K562 (cell line): ENCODE measurements around the gene ECSIT. TPM values are rescaled to one million over a fixed set of nuclear protein-coding genes. Genes with fewer than 3 reads are reported as not detected.

Source experiments
- CREM ChIP-seq: IDR thresholded peaks from 2 replicates; pipeline ENCODE4 v1.6.1; 2014; ENCODE audit warnings: antibody characterized with exemption, low read depth
- DDX20 ChIP-seq: fragments of 450-650 bp; IDR thresholded peaks from 2 replicates; pipeline ENCODE4 v1.6.1; 2016; ENCODE audit warnings: missing genetic modification characterization, low read depth, mild to moderate bottlenecking, missing compliant biosample characterization, moderate library complexity
- DMBX1 ChIP-seq: fragments of 250-450 bp; sonication (Bioruptor Pico); IDR thresholded peaks from 2 replicates; pipeline ENCODE4 v1.8.0; 2022; ENCODE audit warnings: inconsistent platforms, mild to moderate bottlenecking, moderate library complexity, borderline replicate concordance
- EWSR1 ChIP-seq: fragments of 450-650 bp; IDR thresholded peaks from 2 replicates; pipeline ENCODE4 v1.6.1; 2018; ENCODE audit warnings: borderline replicate concordance, mild to moderate bottlenecking, low read depth, moderate library complexity; ENCODE audit not compliant: partially characterized antibody
- GTF2A2 ChIP-seq: IDR thresholded peaks from 2 replicates; pipeline ENCODE4 v1.6.1; 2016; ENCODE audit warnings: mild to moderate bottlenecking, missing genetic modification characterization, missing compliant biosample characterization
- KAT8 ChIP-seq: fragments of 450-650 bp; IDR thresholded peaks from 2 replicates; pipeline ENCODE4 v1.6.1; 2016; ENCODE audit warnings: low read depth, mild to moderate bottlenecking
- NFE2 ChIP-seq: IDR thresholded peaks from 2 replicates; pipeline ENCODE4 v1.6.1; 2014; ENCODE audit warnings: antibody characterized with exemption, low read depth
- PHB2 ChIP-seq: fragments of 450-650 bp; IDR thresholded peaks from 2 replicates; pipeline ENCODE4 v1.6.1; 2017; ENCODE audit warnings: low read depth
- RBFOX2 ChIP-seq: fragments of 200-400 bp; formaldehyde crosslinking; IDR thresholded peaks from 2 replicates; pipeline ENCODE4 v1.6.1; 2017; ENCODE audit warnings: low read depth, mild to moderate bottlenecking, low read length, moderate library complexity
- RBM15 ChIP-seq: fragments of 200-400 bp; formaldehyde crosslinking; IDR thresholded peaks from 2 replicates; pipeline ENCODE4 v1.6.1; 2018; ENCODE audit warnings: mild to moderate bottlenecking, low read length, moderate library complexity; ENCODE audit not compliant: insufficient read depth
- SMAD2 ChIP-seq: fragments of 150-350 bp; IDR thresholded peaks from 2 replicates; pipeline ENCODE4 v1.6.1; 2014; ENCODE audit warnings: low read depth, mild to moderate bottlenecking, low read length
- SRSF7 ChIP-seq: fragments of 200-400 bp; formaldehyde crosslinking; optimal IDR thresholded peaks from 2 replicates; pipeline ENCODE3; 2017; ENCODE audit warnings: mild to moderate bottlenecking, low read depth, low read length
- STAT5B ChIP-seq: fragments of 250-450 bp; sonication (Bioruptor Pico); IDR thresholded peaks from 2 replicates; pipeline ENCODE4 v1.8.0; 2021; ENCODE audit warnings: mild to moderate bottlenecking, inconsistent platforms
- TFAP4 ChIP-seq: sonication (generic); formaldehyde crosslinking; IDR thresholded peaks from 2 replicates; pipeline ENCODE4 v1.8.0; 2022; ENCODE audit warnings: missing genetic modification reagents, mild to moderate bottlenecking, moderate library complexity, borderline replicate concordance
- THAP12 ChIP-seq: fragments of 250-450 bp; sonication (Bioruptor Pico); IDR thresholded peaks from 2 replicates; pipeline ENCODE4 v1.9.0; 2021; ENCODE audit warnings: mild to moderate bottlenecking, inconsistent platforms
- U2AF2 ChIP-seq: fragments of 200-400 bp; formaldehyde crosslinking; optimal IDR thresholded peaks from 2 replicates; pipeline ENCODE3; 2017; ENCODE audit warnings: low read depth, mild to moderate bottlenecking, low read length
- VEZF1 ChIP-seq: fragments of 200-800 bp; sonication (Bioruptor generic); IDR thresholded peaks from 2 replicates; pipeline ENCODE4 v1.6.1; 2017; ENCODE audit warnings: missing genetic modification characterization, missing compliant biosample characterization
- XRCC5 ChIP-seq: fragments of 200-400 bp; formaldehyde crosslinking; IDR thresholded peaks from 2 replicates; pipeline ENCODE4 v1.6.1; 2017; ENCODE audit warnings: low read depth, mild to moderate bottlenecking, low read length
- ZNF347 ChIP-seq: fragments of 450-650 bp; formaldehyde crosslinking; IDR thresholded peaks from 2 replicates; pipeline ENCODE4 v1.4.0; 2020; ENCODE audit warnings: low read depth, mild to moderate bottlenecking, moderate library complexity
- ZSCAN29 ChIP-seq: fragments of 450-650 bp; IDR thresholded peaks from 2 replicates; pipeline ENCODE4 v1.6.1; 2017
- polyA plus RNA-seq, 8 experiments: library from polyadenylated mRNA; depleted of rRNA in 4 of 8; stranded (reverse) in 5 of 8; unstranded in 3 of 8; fragments of >200 nt; fragmentation: Nextera tagmentation in 2 of 8; fragmentation: Illumina TruSeq in 1 of 8; extraction: Ambion mirVana in 2 of 8; extraction: Trizol in 1 of 8; gene quantifications; 2 replicates each; pipeline versions ENCODE4 v1.2.1 to v1.2.3, GENCODE V29; 2011 to 2014; ENCODE audit warnings: inconsistent platforms in 1 of 8, missing spikeins in 1 of 8
- total RNA-seq, 7 experiments: library from RNA; depleted of rRNA in 6 of 7; stranded (reverse); fragments of >200 nt in 6 of 7; fragmentation: Illumina TruSeq in 2 of 7; extraction: Trizol in 2 of 7; gene quantifications; 2 replicates each; pipeline versions ENCODE4 v1.2.1 to v1.2.3, GENCODE V29; 2011 to 2021; ENCODE audit warnings: low replicate concordance in 1 of 7

ECSIT gene
- total and polyA plus RNA-seq, 9 of the 15 experiments (the other 6 are each of a cell fraction or from before 2014, with no cell fraction given): 1.1 to 82.5 (median 43.9) TPM

- no peak for TF ChIP-seq NFE2
- no peak for TF ChIP-seq DMBX1 (CRISPR knock-in tag)
- TF ChIP-seq ZSCAN29: no peak
- TF ChIP-seq U2AF2: no peak
- TF ChIP-seq XRCC5: no peak
- TF ChIP-seq SMAD2: no peak
- TF ChIP-seq SRSF7: no peak
- no peak for TF ChIP-seq STAT5B (CRISPR knock-in tag)
- no peak for TF ChIP-seq THAP12 (CRISPR knock-in tag)
- TF ChIP-seq EWSR1: no peak
- TF ChIP-seq PHB2: no peak
- TF ChIP-seq RBFOX2: peak; percentile 77
- no peak for TF ChIP-seq RBM15
- TF ChIP-seq CREM: peak; percentile 53
- TF ChIP-seq TFAP4 (CRISPR knock-in tag): peak; percentile 84
- no peak for TF ChIP-seq ZNF347 (CRISPR knock-in tag)
- no peak for TF ChIP-seq DDX20 (tag)
- peak; percentile 75 for TF ChIP-seq VEZF1 (CRISPR knock-in tag)
- TF ChIP-seq KAT8: no peak
- TF ChIP-seq GTF2A2 (tag): no peak
Observed at GRCh38 chr19:11538232-11539036, 9.5 kb upstream of the ECSIT start, which contains the start of gene CNN1 (continued).
